Naive thymus-derived CD4-positive, alpha-beta T cell (primary cell): Measurements from ENCODE around the gene TAS2R31. TPM values are rescaled to one million over a fixed set of nuclear protein-coding genes. Genes with fewer than 3 reads are reported as not detected.

Source experiments
- ATAC-seq: fragments of 150-1000 bp; cut with Tn5 transposase; 2 replicates; pipeline ENCODE4 v1.10.0; 2021; ENCODE audit warnings: mild to moderate bottlenecking, moderate library complexity
- CTCF ChIA-PET: fragments of 350-600 bp; sonication (Branson Sonifier 250); formaldehyde crosslinking; loops from one replicate; lab custom pipeline; 2021; ENCODE audit warnings: antibody characterized with exemption; lab: Charles Lee
- POLR2A ChIA-PET: fragments of 350-600 bp; sonication (Branson Sonifier 250); formaldehyde crosslinking; loops from one replicate; lab custom pipeline; 2021; ENCODE audit warnings: antibody characterized with exemption, inconsistent platforms; lab: Charles Lee
- DNase-seq, 9 donors: peaks; one replicate each; pipeline versions ENCODE4 v3.0.0 to v3.0.0-alpha.2; 2020 to 2022; ENCODE audit warnings: mixed read lengths in 1 of 9
- H3K27ac ChIP-seq: one replicate; pipeline ENCODE4 v1.7.0; 2013; ENCODE audit warnings: mild to moderate bottlenecking, low read depth, low read length, moderate library complexity
- H3K27me3 ChIP-seq, 2 donors: one replicate each; pipeline ENCODE4 v1.7.0; 2013; ENCODE audit warnings: low read length in 2 of 2, mild to moderate bottlenecking in 2 of 2, moderate library complexity in 2 of 2; ENCODE audit not compliant: control insufficient read depth in 2 of 2, insufficient read depth in 2 of 2
- H3K36me3 ChIP-seq, 3 experiments: 1 replicate in 2 of 3; 2 replicates in 1 of 3; pipeline ENCODE4 v1.7.0; 2013; ENCODE audit warnings: low read length in 3 of 3, mild to moderate bottlenecking in 3 of 3, moderate library complexity in 1 of 3; ENCODE audit not compliant: insufficient read depth in 3 of 3, control insufficient read depth in 2 of 3
- H3K4me1 ChIP-seq, 2 donors: one replicate each; pipeline ENCODE4 v1.7.0; 2013; ENCODE audit warnings: low read length in 2 of 2, mild to moderate bottlenecking in 2 of 2, moderate library complexity in 1 of 2; ENCODE audit not compliant: control insufficient read depth in 2 of 2, insufficient read depth in 2 of 2
- H3K4me3 ChIP-seq: 2 replicates; pipeline ENCODE4 v1.7.0; 2013; ENCODE audit warnings: mild to moderate bottlenecking, low read length
- H3K9me3 ChIP-seq, 3 experiments: 1 replicate in 2 of 3; 2 replicates in 1 of 3; pipeline ENCODE4 v1.7.0; 2013; ENCODE audit warnings: low read length in 3 of 3; ENCODE audit not compliant: control insufficient read depth in 2 of 3
- H3K27ac Mint-ChIP-seq, 9 donors: one replicate each; pipeline ENCODE4 v1.8.0; 2020 to 2022; ENCODE audit warnings: mixed read lengths in 9 of 9, mild to moderate bottlenecking in 8 of 9, moderate library complexity in 5 of 9, inconsistent platforms in 2 of 9
- H3K27me3 Mint-ChIP-seq, 5 donors: one replicate each; pipeline ENCODE4 v1.8.0; 2021 to 2022; ENCODE audit warnings: mixed read lengths in 5 of 5, mild to moderate bottlenecking in 1 of 5
- H3K36me3 Mint-ChIP-seq, 5 donors: one replicate each; pipeline ENCODE4 v1.8.0; 2020 to 2022; ENCODE audit warnings: mixed read lengths in 5 of 5, mild to moderate bottlenecking in 3 of 5, inconsistent platforms in 1 of 5
- H3K4me1 Mint-ChIP-seq, 7 donors: one replicate each; pipeline ENCODE4 v1.8.0; 2020 to 2022; ENCODE audit warnings: mixed read lengths in 7 of 7, mild to moderate bottlenecking in 3 of 7, inconsistent platforms in 1 of 7
- H3K4me3 Mint-ChIP-seq, 10 donors: one replicate each; pipeline ENCODE4 v1.8.0; 2020 to 2022; ENCODE audit warnings: mild to moderate bottlenecking in 10 of 10, mixed read lengths in 10 of 10, moderate library complexity in 6 of 10, inconsistent platforms in 2 of 10
- H3K9me3 Mint-ChIP-seq, 11 donors: one replicate each; pipeline ENCODE4 v1.8.0; 2020 to 2022; ENCODE audit warnings: mixed read lengths in 11 of 11, mild to moderate bottlenecking in 4 of 11, inconsistent platforms in 1 of 11, moderate library complexity in 1 of 11
- intact Hi-C, 2 donors: fragments of 100-400 bp; cut with micrococcal nuclease; formaldehyde crosslinking; loops; one replicate each; pipeline ENCODE4 v1.15.1; 2023
- polyA plus RNA-seq, 2 donors: library from polyadenylated mRNA; unstranded; fragments of 300-500 nt; fragmentation: Illumina TruSeq; gene quantifications; one replicate each; pipeline ENCODE4 v1.2.3, GENCODE V29; 2021
- total RNA-seq, 6 experiments: library from RNA in 5 of 6; stranded (reverse) in 5 of 6; gene quantifications; 1 replicate in 5 of 6; 2 replicates in 1 of 6; pipeline ENCODE4 v1.2.3 and lab custom pipeline; 2021 to 2026

TAS2R31 gene
- 1 to 10 TPM; 1.5 to 6.2 (median 3.6) TPM for total RNA-seq
- under 1 TPM in 1 of 2 donors, not detected in 1; 0.26 TPM for polyA plus RNA-seq
- total RNA-seq (lab: John Stamatoyannopoulos, UW) = 1.7 reads per million, percentile 7 among the genes with 10 or more reads in this experiment

DNA sequence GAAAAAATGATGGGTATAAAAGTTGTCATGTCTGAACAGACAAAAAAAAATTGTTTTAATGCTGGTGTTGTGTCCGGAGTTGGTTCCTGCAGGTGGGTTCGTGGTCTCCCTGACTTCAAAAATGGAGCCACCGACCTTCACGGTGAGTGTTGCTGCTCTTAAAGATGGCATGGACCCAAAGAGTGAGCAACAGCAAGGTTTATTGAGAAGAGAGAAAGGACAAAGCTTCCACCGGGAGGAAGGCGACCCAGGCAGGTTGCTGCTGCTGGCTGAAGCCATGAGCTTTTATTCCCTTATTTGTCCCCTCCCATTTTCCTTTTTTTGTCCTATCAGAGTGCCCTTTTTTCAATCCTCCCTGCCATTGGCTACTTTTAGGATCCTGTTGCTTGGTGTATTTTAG lies at the start of gene TAS2R31:
TAS2R31 (minus strand) TSS at position 101 of the 400 bp plus-strand sequence; CDS start at position 29, 72 bp downstream.
- ChIA-PET CTCF (no interaction called here), POLR2A (no interaction called here)
- no peaks in the 10 kb centered on the region for H3K9me3 ChIP-seq
- Mint-ChIP-seq H3K27me3 (no peaks in the 10 kb centered on the region), H3K4me1 (peaks cover 0 to 4% (median 0%) of the 10 kb centered on the region in 7 donors), H3K9me3 (peaks cover 0 to 3% (median 0%) of the 10 kb centered on the region in 11 donors), H3K4me3 (no peak within 1 kb of the TSS), H3K36me3 (peaks cover 9 to 62% (median 55%) of the 10 kb centered on the region in 5 donors), H3K27ac (peak within 1 kb of the TSS in 1 of 9 donors; percentile 36)
- no peak within 1 kb of the TSS for H3K27ac ChIP-seq
- H3K27me3 ChIP-seq = no peaks in the 10 kb centered on the region
- H3K4me1 ChIP-seq = no peaks in the 10 kb centered on the region
- DNase-seq (no peak), ATAC-seq (no peak)
- no peak within 1 kb of the TSS for H3K4me3 ChIP-seq
- peaks cover 0 to 9% (median 0%) of the 10 kb centered on the region in 3 experiments for H3K36me3 ChIP-seq
- intact Hi-C loops = no loop called here

GRCh38 chr12:11078246-11078645 lies 47.0 kb upstream of the TAS2R31 start:
- H3K9me3 Mint-ChIP-seq = peaks cover 0 to 11% (median 6%) of the 10 kb centered on the region in 11 donors
- no peaks in the 10 kb centered on the region for H3K9me3 ChIP-seq
- ATAC-seq (no peak), DNase-seq (no peak)
- no peak overlapping the region for H3K27ac ChIP-seq
- no peaks in the 10 kb centered on the region for H3K27me3 ChIP-seq
- CTCF ChIA-PET = no interaction called here
- H3K4me3 Mint-ChIP-seq = no peak overlapping the region
- H3K36me3 Mint-ChIP-seq = peaks cover 5 to 21% (median 20%) of the 10 kb centered on the region in 5 donors
- peaks cover 0 to 25% (median 4%) of the 10 kb centered on the region in 7 donors for H3K4me1 Mint-ChIP-seq
- intact Hi-C loops = no loop called here
- H3K27ac Mint-ChIP-seq = peak overlapping the region in 1 of 9 donors; percentile 26
- H3K36me3 ChIP-seq = no peaks in the 10 kb centered on the region
- no peak overlapping the region for H3K4me3 ChIP-seq
- POLR2A ChIA-PET = no interaction called here
- H3K27me3 Mint-ChIP-seq = no peaks in the 10 kb centered on the region
- H3K4me1 ChIP-seq = no peaks in the 10 kb centered on the region

DNA sequence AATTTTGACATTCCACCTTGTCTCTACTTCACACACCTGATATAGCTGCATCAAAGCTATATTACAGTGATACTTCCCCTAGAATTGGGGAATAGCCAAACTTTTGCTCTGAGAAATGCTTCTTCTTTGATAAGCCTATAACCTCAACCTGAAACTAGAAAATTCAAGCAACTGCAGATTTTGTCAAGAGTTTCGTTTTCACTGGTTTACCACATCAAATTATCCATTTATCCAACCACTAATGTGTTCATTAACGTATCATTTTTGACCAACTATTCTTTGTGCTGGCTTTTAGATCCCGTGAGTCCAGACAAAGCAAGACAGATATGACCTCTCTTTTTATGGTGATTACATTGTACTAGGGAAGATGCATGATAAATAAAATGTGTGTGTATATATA lies 44.4 kb upstream of the TAS2R31 start:
- ChIA-PET POLR2A (no interaction called here), CTCF (no interaction called here)
- H3K36me3 ChIP-seq = no peaks in the 10 kb centered on the region
- Mint-ChIP-seq H3K36me3 (peaks cover 0 to 31% (median 20%) of the 10 kb centered on the region in 5 donors), H3K9me3 (peaks cover 0 to 5% (median 0%) of the 10 kb centered on the region in 11 donors), H3K27me3 (no peaks in the 10 kb centered on the region), H3K27ac (no peak overlapping the region), H3K4me3 (no peak overlapping the region), H3K4me1 (peaks cover 0 to 22% (median 4%) of the 10 kb centered on the region in 7 donors)
- H3K4me3 ChIP-seq = no peak overlapping the region
- H3K4me1 ChIP-seq = no peaks in the 10 kb centered on the region
- H3K27ac ChIP-seq = no peak overlapping the region
- DNase-seq (no peak), ATAC-seq (no peak)
- no peaks in the 10 kb centered on the region for H3K9me3 ChIP-seq
- H3K27me3 ChIP-seq = no peaks in the 10 kb centered on the region
- intact Hi-C loops = no loop called here

DNA sequence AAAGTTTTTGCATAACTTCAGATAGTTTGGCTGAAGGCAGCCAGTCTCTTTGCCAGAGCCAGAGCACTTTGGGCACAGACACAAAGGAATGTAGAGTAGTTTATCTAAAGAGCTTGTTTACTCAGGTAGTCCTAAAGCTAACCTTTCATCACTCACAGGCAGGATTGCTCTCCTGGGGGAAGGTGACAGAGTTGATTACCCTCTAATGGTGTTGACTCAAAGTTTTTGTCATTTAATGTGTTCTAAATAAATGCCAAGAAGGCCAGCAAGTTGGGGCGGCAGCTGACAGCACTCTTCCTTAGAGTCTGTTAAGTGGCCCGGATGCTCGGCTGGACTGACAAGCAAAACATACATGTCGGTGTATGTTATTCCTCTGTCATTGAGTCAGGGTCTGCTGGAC lies 40.2 kb upstream of the TAS2R31 start:
- peaks cover 0 to 39% (median 18%) of the 10 kb centered on the region in 5 donors for H3K36me3 Mint-ChIP-seq
- DNase-seq = no peak

DNA sequence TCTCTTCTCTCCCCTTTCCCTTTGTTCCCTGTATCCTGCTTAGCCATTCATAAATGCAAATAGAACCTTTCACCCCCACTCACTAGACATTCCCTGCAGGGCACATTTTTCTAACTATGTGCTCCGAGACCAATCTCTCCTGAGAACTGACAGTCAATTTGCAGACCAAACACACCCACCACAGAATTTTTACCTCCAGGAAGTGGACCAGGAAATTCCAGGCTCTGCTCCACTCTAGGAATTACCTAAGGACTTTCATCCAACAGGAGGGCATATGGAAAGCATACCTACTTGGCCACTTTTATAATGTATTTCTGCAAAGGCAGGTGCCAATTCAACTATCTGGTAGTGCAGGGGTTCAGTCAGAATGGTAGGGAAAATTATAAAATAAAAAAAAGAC lies 39.8 kb upstream of the TAS2R31 start:
- ATAC-seq (no peak), DNase-seq (no peak)
- Histone ChIP-seq H3K27me3 (no peaks in the 10 kb centered on the region), H3K36me3 (no peaks in the 10 kb centered on the region), H3K4me3 (no peak overlapping the region), H3K27ac (no peak overlapping the region), H3K9me3 (no peaks in the 10 kb centered on the region), H3K4me1 (no peaks in the 10 kb centered on the region)
- no peak overlapping the region for H3K4me3 Mint-ChIP-seq
- no peak overlapping the region for H3K27ac Mint-ChIP-seq
- CTCF ChIA-PET = no interaction called here
- H3K27me3 Mint-ChIP-seq = no peaks in the 10 kb centered on the region
- peaks cover 0 to 5% (median 0%) of the 10 kb centered on the region in 11 donors for H3K9me3 Mint-ChIP-seq
- peaks cover 0 to 41% (median 18%) of the 10 kb centered on the region in 5 donors for H3K36me3 Mint-ChIP-seq
- POLR2A ChIA-PET = no interaction called here
- intact Hi-C loops = no loop called here
- H3K4me1 Mint-ChIP-seq = peaks cover 0 to 17% (median 4%) of the 10 kb centered on the region in 7 donors

More for the DNA sequence above, 40.2 kb upstream of the TAS2R31 start:
- no peaks in the 10 kb centered on the region for H3K27me3 ChIP-seq
- CTCF ChIA-PET = no interaction called here
- H3K4me1 Mint-ChIP-seq = peaks cover 0 to 17% (median 4%) of the 10 kb centered on the region in 7 donors
- H3K4me1 ChIP-seq = no peaks in the 10 kb centered on the region
- H3K9me3 ChIP-seq = no peaks in the 10 kb centered on the region
- H3K27ac Mint-ChIP-seq = no peak overlapping the region
- H3K9me3 Mint-ChIP-seq = peaks cover 0 to 5% (median 0%) of the 10 kb centered on the region in 11 donors
- H3K4me3 Mint-ChIP-seq = no peak overlapping the region
- no peak for ATAC-seq
- no peak overlapping the region for H3K27ac ChIP-seq
- POLR2A ChIA-PET = no interaction called here
- intact Hi-C loops = no loop called here
- no peaks in the 10 kb centered on the region for H3K27me3 Mint-ChIP-seq
- H3K36me3 ChIP-seq = no peaks in the 10 kb centered on the region
- no peak overlapping the region for H3K4me3 ChIP-seq

- Mint-ChIP-seq H3K36me3 (peaks cover 4 to 48% (median 21%) of the 10 kb centered on the region in 5 donors), H3K4me1 (peaks cover 3 to 15% (median 9%) of the 10 kb centered on the region in 7 donors), H3K27ac (no peak overlapping the region), H3K27me3 (no peaks in the 10 kb centered on the region), H3K4me3 (no peak overlapping the region), H3K9me3 (peaks cover 0 to 5% (median 0%) of the 10 kb centered on the region in 11 donors)
- H3K27ac ChIP-seq = no peak overlapping the region
- no peaks in the 10 kb centered on the region for H3K36me3 ChIP-seq
- ChIA-PET CTCF (no interaction called here), POLR2A (no interaction called here)
- no peak for DNase-seq
- no peaks in the 10 kb centered on the region for H3K9me3 ChIP-seq
- intact Hi-C loops = loop anchor here (2.0 to 10.0 kb wide), 2 partner anchors 55 to 415 kb away; no protein-coding TSS in a partner anchor
- H3K4me1 ChIP-seq = no peaks in the 10 kb centered on the region
- no peak for ATAC-seq
- no peak overlapping the region for H3K4me3 ChIP-seq
- H3K27me3 ChIP-seq = no peaks in the 10 kb centered on the region
Observed at GRCh38 chr12:11069854-11070365, 38.7 kb upstream of the TAS2R31 start.

DNA sequence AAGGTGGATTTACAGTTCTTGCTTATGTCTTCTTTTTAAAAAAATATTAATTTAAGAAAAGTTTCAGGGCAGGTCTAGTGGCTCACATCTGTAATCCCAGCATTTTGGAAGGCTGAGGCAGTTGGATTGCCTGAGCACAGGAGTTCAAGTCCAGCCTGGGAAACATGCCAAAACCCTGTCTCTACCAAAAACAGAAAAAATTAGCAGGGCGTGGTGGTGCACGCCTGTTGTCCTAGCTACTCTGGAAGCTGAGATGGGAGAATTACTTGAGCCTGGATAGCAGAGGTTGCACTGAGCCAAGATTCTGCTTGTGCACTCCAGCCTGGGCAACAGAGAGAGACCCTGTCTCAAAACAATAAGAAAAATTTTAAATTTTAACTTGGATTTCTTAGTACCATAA lies 36.3 kb upstream of the TAS2R31 start:
- Mint-ChIP-seq H3K9me3 (peaks cover 0 to 5% (median 0%) of the 10 kb centered on the region in 11 donors), H3K4me3 (no peak overlapping the region), H3K36me3 (peaks cover 10 to 46% (median 25%) of the 10 kb centered on the region in 5 donors), H3K27me3 (no peaks in the 10 kb centered on the region), H3K4me1 (peaks cover 0 to 23% (median 14%) of the 10 kb centered on the region in 7 donors), H3K27ac (no peak overlapping the region)
- DNase-seq (no peak), ATAC-seq (no peak)
- ChIA-PET CTCF (no interaction called here), POLR2A (no interaction called here)
- Histone ChIP-seq H3K27me3 (no peaks in the 10 kb centered on the region), H3K27ac (no peak overlapping the region), H3K36me3 (no peaks in the 10 kb centered on the region), H3K9me3 (no peaks in the 10 kb centered on the region), H3K4me3 (no peak overlapping the region), H3K4me1 (no peaks in the 10 kb centered on the region)
- intact Hi-C loops = loop anchor here in 1 of 2 donors (10.0 kb wide), 1 partner anchor 417 kb away; no protein-coding TSS in a partner anchor
